ENCODE data around the gene WWTR1.

WWTR1 gene

DNA sequence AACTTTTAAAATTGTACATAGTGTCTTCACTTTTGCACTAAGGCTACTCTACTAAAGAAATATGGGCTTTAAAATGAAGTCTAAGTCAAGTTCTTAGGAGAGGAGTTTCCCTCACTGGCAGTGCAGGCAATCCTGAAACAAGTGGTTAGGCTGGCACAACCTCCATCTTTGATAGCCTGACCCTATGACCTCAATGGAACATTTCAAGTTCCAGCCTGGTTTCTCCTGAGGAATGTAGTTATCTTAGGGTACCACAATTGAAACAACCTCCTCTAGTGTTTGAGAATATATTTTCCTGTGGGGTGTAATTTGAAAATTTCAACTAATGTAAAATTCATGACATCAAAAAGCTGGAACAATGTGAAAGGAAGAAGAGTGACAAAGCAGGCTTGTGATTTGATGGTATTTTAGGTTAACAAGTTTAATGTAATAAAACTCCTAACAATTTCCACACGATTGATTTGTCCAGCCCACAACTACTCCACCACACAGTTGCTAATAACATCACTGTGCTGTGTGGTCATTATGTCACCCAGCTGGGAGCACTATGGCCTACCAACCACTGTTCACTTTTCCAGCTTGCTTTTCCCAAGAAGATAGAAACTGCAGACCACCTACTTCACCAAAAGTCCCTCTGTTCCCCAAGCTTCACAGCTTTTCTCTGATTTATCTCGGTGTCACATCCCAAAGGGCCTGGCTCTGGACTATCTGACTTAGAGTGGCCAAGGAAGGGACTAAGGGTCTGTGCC lies 1.8 kb downstream of the WWTR1 start:
- DNase-seq (ENCODE audit: low spot score) = no peak

DNA sequence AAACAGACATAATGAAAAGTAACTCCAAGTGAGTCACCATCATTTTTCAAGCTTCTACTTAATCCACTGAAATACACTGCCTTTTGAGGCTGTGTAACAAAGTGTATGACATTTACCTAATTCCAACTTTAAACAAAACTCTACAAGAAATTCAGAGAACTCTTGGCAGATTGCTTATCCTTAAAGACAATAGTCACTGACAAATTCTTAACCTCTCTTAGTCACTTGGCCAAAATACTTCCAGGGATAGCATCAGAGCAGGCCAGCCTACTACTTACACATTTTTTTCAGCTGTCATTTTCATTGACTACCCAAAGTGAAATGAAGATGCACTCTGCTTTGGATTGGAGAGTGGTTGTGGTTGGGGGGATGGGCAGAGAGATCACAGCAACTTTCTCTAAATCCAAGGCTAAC lies 3.6 kb downstream of the WWTR1 start:
- no peak for DNase-seq (ENCODE audit: low spot score)

DNA sequence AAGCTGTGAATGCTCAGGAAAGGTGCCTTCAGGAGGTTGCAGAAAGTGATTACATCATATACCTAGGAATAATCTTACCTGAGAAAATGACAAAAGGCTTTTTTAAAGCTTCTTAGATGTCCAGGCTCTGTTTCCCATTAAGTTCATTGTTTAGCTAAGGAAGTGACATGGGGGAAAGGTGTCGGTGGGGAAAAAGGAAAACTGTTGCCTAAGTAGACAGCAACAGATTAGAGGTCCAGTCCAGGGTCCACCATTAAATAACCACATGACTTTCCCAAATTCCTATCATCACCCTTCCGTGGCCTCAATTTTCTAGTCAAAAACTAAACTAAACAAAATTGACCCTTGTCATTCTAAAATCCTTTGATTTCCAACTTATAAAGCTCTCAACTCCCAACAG lies 4.3 kb downstream of the WWTR1 start:
- DNase-seq (ENCODE audit: low spot score) = no peak

DNA sequence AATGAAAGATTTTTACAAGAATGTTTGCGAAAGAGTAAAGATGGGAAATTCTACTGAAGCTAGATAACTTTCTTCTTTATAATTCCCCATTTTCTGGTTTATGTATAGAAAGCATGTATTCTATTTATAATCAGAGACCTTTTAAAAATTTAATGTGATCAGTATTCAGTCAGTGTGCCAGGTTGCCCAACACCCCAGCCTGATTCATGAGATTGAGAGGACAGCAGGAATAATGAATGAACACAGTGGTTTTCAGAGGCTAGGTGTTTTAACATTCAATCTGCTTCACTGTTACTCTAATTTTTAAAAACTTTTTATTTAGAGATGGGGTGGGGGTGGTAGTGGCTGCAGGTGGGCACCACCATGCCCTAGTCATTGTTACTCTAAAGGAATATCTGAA lies 4.7 kb downstream of the WWTR1 start:
- no peak for DNase-seq (ENCODE audit: low spot score)

DNA sequence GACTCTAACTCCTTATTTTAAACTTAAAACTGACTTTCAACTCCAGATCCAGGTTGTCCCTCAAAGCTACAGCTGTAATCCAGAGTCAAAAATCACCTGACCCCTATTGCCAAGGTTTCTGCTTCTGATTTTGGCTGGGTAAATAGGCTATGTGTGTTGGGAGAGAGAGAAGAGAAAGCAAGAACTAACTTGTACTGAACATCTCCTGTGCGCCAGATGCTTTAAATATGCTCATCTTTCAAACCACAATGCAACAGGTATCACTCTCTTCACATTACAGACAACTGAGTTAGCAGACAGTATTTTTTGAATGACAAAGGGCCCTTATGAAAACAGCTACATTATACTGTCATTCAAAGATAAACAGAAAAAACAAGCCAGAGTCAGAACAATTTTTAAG lies 7.0 kb downstream of the WWTR1 start:
- DNase-seq (ENCODE audit: low spot score) = no peak

DNA sequence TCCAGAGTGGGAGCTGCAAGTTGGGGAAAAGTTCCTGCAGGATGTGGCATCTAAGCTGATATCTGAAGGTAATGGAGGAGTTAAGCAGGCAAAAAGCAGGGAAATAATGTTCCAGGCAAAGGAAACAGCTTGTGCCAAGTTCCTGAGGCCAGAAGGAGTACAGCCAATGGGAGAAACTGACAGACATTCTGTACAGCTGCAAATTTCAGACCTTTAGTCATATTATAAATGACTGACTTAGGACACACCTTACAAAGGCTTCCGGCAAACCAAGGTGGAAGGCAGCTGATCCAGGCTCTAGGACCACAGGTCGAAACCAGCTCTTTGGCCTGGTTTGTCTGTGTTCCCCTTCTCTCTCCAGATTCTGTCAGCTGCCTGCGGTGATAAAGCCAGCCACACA lies 9.3 kb downstream of the WWTR1 start:
- DNase-seq (ENCODE audit: low spot score) = no peak

DNA sequence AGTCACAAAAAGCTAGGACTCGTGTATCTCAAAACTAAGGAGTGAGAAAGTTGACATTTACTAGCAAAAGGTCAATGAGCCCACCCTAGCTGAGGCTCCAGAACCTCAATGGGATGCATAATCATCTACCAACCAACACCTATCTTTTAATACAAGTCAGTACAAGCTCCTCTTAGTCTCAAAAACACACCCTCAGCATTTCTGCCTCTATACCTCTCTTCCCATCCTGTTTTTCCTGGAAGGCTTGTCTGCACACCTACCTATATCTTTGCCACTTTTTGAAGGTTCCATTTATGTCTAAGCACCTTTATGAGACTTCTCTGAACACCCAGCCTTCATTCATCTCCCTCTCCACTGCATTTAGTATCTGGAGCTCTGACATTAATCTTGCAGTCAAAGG lies 10.0 kb downstream of the WWTR1 start:
- DNase-seq (ENCODE audit: low spot score) = no peak

DNA sequence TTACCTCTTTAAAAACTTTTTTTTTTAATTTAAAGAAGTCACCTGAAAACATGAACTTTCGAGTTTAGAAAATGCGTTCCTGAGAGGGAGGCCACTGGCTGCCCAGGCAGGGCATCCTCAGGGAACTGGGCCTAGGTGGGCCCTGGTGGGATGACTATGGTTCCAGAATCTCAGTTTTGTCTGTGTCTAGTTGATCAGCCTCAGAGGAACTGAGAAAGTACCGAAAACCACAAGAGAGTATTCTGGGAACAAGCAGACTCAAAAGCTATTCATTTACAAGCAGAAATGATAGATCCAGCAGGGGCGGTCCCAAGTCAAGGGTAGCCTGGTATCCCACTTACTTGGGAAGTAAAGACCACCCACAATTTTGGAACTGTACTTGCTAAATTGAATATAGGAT lies 10.5 kb downstream of the WWTR1 start:
- no peak for DNase-seq (ENCODE audit: low spot score)

DNA sequence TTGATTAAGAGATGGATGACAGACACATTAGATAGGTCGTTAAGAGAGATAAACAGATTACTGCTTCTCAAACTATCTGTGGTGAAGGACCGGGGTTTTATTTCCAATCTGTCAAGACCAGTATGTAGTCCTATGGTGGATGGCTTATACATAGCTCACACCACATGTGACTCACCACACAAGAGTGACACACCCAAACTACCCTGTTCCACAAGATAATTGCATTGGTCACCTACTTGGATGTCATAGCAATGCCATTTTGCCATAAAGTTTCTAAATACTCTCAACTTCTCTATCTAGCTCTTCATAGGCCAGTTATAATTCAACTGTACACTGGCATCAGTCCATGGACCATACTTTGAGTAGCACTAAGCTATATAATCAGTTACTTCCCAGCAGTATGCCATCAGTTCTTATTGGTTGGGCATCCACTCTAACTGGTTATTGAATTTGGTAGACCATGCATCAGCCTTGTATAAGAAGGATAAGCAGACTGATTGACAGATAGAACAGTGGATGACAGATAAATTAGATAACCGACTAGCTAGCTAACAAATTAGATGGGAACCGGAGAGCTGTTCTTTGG lies 11.6 kb downstream of the WWTR1 start:
- DNase-seq (ENCODE audit: low spot score) = no peak

DNA sequence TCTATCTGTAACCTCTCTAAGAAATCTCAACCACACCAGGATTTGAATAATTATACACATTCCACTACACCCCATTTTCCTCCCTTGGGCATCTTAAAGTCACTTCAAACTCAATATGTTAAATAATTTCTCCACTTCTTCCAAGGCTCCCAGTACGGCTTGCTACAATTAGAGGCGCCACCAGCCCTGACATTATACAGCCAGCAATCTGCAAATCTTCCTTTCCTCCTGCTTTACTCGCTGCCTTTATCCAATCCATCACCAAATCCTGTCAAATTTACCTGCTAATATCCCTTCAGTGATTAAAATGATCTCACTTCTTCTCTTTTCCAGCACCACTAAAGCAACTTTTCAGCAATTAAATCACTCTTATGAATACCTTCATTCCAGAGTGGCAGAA lies 13.9 kb downstream of the WWTR1 start:
- DNase-seq (ENCODE audit: low spot score) = no peak

DNA sequence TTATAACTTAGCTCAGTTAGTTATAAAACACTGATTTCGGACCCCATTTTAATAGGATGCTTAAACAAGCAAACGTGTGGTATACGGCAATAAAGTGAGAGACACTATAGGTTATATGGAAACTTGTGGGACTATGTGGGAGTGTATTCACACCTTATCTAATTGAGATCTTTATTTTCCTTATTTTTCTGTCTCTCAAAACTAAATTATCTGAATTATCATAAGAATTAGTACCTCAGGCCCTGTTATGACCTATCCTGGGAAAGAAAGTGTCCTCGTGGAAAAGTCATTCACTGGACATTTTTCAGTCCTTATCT lies 14.4 kb downstream of the WWTR1 start:
- no peak for DNase-seq (ENCODE audit: low spot score)

DNA sequence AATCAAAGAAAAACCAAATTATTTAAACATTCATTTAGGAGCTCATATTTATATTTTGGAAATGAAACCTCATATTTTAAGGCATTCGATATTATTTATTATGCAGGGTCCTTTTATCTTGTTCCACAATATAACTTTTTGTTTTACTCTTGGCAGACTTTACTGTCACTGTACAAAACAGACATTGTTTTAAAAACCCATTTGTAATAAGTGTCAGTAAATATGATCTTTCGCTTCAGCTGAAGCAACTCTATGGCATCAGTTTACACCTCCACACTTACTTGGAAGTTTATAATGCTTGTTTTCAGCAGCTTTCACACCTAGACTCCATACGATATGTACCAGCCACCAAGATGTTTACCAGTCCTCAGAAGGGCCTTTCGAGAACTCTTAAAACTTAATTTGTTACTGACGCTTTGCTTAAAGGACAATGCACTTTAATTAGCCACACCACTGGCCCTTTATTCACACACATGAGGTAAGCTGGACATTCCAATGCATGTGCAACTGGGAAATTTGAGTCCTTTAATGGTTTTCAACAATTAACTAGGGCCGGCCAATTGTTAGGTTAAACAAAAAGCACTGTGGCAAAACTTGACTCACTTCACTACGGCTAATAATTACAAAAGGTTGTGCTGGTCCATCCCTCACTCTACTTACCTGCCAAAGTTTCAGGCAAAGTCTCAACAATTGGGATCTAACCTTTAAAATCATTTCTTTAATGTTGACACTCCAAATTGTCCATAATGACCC lies 16.7 kb downstream of the WWTR1 start:
- DNase-seq (ENCODE audit: low spot score) = peak; percentile 42

DNA sequence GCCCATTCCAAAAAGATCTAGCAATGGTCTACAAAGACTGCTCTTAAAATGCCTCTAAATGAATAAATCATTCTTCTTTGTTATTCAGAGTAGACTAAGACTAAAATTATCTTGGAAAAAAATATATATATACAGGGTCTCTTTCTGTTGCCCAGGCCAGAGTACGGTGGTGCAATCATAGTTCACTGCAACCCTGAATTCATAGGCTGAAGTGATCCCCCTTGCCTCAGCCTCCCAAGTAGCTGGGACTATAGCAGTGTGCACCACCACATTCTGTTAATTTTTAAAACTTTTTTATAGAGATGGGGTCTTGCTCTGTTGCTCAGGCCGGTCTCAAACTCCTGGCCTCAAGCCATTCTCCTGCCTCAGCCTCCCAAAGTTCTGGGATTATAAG lies 18.7 kb downstream of the WWTR1 start:
- no peak for DNase-seq (ENCODE audit: low spot score)

DNA sequence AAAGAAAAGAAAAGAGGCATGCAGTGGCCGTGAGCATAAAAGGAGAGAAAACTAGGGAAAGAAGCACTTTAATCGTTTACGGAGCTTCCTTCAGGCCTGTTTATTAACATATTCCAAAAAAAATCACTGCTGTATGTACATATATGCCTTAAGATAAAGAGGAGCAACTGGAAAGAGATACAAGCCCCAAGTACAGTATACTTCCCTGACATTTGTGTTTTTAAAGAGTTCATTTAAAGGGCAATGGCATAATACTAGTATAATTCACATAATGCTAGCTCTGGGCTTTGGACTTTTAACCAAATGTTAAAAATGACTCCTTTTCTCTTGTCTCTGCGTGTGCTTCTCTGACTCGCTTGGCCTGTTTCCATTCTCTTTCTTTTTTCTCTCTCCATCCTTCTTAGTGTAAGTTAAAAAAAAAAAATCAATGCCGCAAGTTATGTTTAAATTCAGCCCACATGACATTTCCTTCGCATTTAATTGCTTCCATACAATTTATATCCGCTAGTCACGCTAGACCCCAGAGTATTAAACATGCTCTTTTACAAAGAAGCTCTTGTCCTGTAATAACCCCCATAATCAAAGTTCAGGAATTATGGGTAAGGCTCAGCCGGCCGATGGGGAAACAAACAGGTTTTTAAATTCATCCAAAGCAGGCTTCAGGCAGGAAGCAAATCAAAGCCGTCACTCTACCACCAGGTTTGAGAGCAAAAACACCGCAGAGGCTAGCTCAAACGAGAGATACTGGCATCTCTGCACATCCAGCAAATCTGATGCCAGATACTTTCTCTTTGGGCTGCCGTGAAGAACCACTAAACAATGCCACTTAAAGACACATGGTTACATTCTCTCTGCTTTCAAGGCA lies 19.4 kb downstream of the WWTR1 start:
- DNase-seq (ENCODE audit: low spot score) = peak; percentile 45

DNA sequence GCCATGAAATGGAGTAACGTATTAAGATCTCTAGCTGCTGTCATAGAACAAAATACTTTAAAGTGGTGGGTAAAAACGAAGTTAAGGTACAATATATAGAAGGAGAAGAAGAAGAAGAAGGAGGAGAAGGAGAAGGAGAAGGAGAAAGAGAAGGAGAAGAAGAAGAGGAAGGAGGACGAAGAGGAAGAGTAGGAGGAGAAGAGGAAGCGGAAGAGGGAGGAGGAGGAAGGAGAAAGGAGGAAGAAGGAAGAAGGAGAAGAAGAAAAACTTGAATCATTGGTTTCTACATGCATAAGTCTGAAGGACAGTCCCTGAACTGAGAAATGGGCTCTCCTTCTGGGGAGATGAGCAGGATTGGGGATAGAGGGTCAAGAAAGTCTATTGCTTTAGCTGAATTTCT lies 22.4 kb downstream of the WWTR1 start:
- DNase-seq (ENCODE audit: low spot score) = no peak

DNA sequence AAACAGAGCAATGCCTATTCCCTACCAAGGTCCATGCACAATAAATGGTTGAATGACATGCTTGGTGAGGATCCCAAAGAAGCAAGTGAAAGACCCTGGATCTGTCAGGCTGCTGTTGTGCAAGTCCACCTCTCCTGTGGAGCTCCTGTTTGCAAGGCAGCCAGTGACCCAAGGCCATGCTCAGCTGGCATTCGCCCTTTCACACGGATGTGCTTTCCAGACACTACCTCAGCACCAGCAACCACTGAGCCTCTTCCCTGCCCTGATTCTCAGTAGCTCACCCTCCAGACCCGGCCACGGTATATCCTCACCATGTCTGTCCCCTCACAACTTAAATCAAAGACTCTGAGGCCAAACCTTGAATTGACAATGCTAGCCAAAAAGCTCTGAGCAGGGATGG lies 23.3 kb downstream of the WWTR1 start:
- no peak for DNase-seq (ENCODE audit: low spot score)

DNA sequence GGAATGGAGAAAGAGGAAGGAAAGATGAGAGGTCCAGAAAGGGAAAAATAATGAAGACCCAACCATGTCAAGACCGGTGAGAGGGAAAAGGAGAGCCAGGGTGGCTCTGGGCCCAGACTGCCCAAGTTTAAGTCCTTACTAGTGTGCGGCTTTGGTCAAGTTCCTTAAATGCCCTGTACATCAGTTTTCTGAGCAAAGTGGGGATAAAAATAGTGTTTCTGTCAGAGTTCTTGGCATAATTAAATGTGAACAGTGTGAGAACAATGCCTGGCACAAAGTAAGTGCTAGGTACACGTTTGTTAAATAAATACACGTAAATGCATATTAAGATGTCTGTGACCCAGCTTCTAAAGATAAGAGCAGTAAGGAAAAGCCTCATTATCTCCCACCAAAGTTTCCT lies 23.8 kb downstream of the WWTR1 start:
- no peak for DNase-seq (ENCODE audit: low spot score)

DNA sequence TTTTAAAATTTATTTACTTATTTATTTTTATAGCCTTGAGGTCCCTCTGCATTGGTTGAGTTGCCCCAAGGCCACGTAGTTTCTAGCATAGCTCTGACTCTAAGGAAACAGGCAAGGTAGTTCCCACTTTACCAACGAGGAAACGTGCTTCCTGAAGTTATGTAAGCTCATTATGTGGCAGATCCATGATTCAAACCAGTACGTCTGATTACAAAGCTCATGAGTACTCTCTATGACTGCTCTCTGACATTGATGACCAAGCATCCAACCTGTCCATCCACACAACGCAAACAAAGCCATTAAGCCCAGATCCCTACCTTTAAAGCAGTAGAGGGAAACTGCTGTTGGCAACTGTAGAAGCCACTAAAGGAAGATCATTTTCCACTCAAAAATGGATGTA lies 25.6 kb downstream of the WWTR1 start:
- DNase-seq (ENCODE audit: low spot score) = no peak

DNA sequence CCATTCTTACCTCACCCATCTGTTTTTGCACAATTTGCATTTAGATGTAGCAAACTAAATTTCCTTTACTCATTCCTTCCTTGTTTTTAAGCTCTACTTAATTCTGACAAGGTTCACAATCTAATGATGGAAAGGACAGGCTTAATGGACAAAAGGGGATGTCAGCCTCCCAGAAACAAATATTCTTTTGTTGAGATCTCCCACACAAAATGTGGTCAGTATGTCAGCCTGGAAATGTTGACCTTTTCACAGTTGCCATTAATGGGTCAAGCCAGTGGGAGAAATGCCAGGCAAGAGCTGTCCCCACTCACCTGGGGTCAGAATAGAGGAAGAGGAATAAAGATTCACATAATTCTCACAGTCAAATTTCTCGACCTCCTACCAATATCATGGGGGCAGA lies 27.0 kb downstream of the WWTR1 start:
- DNase-seq (ENCODE audit: low spot score) = peak; percentile 53

DNA sequence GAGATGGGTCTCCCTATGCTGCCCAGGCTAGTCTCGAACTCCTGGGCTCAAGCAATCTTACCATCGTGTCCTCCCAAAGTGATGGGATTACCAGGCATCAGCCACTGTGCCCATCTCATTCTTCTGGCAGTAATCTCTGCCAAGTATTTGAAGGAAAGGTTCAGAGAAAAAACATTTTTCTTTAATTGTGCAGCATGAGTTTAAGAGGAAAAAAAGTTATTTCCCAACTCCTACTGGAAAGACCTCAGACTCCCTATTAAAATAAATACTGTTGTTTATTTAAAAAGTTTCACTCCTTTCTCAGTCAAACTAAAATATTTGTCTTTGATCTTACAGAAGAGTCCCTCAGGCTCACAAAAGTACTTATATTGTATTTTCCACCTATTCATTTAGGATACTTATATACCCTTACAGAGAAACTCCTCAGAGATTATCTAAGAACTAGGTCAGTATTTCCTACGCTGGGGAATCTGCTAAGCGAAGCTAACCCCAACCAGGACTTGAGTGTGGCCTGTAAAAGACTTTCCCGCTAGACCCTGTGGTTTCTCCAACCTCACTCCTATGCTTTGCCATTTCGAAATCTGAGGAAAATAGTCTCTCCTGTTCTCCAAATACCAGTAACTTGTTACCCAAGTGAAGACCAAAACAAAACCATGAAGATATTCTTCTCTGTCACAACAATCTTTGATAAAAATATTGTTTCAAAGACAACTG lies 28.7 kb downstream of the WWTR1 start:
- no peak for DNase-seq (ENCODE audit: low spot score)

DNA sequence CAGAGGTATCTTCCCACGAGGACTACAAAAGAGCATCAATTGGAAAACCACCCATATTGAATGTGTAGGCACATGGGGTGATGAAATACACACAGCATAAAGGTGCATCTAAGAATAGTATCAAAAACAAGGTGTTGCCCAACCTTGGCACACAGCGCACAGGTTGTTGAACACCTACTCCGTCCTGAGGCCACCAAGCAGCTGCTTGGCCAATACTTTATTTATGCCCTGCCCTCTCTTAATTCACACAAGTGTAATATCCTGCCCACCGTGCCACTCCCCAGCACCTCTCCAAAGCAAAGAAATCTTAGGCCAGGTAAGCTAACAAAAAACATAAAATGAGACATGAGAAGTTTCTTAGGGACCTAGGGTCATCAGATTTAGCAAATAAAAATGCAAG lies 31.2 kb downstream of the WWTR1 start:
- DNase-seq (ENCODE audit: low spot score) = no peak

DNA sequence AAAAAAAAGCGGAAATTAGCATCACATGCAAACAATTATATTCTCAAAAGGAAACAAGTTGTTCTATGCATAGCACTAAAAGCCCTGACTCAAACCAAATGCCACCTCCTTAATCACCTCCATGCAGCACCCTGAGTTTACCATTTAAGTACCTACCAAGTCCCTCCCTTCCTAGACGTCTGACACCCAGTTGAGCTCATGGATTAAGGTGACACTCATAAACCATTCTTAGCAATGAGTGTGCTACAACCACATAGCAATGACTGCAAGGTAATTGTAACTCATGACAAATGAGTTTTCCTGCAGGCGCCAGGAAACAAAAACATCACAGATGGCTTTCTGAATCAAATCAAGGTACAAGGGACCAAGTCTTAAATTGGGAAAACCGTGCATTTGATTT lies 32.0 kb downstream of the WWTR1 start:
- DNase-seq (ENCODE audit: low spot score) = no peak
